HepG2 (cell line): ENCODE data around the gene UBQLN4. TPM values are rescaled to one million over a fixed set of nuclear protein-coding genes. Genes with fewer than 3 reads are reported as not detected.
A peak's percentile ranks its signal among the peaks of the same experiment; 100 is the strongest.

Experiments
- ATM ChIP-seq: fragments of 450-650 bp; IDR thresholded peaks from 2 replicates; pipeline ENCODE4 v1.7.1; 2017; ENCODE audit warnings: mild to moderate bottlenecking, borderline replicate concordance
- DMAP1 ChIP-seq: IDR thresholded peaks from 2 replicates; pipeline ENCODE4 v1.6.1; 2016
- ELF1 ChIP-seq: sonication (generic); formaldehyde crosslinking; IDR thresholded peaks from 2 replicates; pipeline ENCODE4 v1.4.0; 2020; ENCODE audit warnings: missing genetic modification reagents
- HDAC6 ChIP-seq: fragments of 200-600 bp; sonication (generic); IDR thresholded peaks from 2 replicates; pipeline ENCODE4 v1.7.0; 2017; ENCODE audit warnings: mild to moderate bottlenecking, antibody characterized with exemption, low read length, low read depth
- HNRNPLL ChIP-seq: fragments of 200-400 bp; formaldehyde crosslinking; IDR thresholded peaks from 2 replicates; pipeline ENCODE4 v1.6.1; 2017; ENCODE audit warnings: mild to moderate bottlenecking, low read depth, low read length; ENCODE audit not compliant: poor library complexity, severe bottlenecking
- MAFF ChIP-seq: IDR thresholded peaks from 2 replicates; pipeline ENCODE4 v1.6.1; 2011; ENCODE audit warnings: low read depth, low read length, improper control_type of control experiment
- NCOA5 ChIP-seq: sonication (generic); formaldehyde crosslinking; IDR thresholded peaks from 2 replicates; pipeline ENCODE4 v1.4.0; 2020; ENCODE audit warnings: missing genetic modification reagents
- NFIC ChIP-seq: IDR thresholded peaks from 2 replicates; pipeline ENCODE4 v1.6.1; 2012; ENCODE audit warnings: mild to moderate bottlenecking, low read length, inconsistent platforms
- NFYB ChIP-seq: sonication (generic); formaldehyde crosslinking; IDR thresholded peaks from 2 replicates; pipeline ENCODE4 v1.4.0; 2020; ENCODE audit warnings: missing genetic modification reagents
- ZNF205 ChIP-seq: IDR thresholded peaks from 2 replicates; pipeline ENCODE4 v1.6.1; 2018; ENCODE audit warnings: missing biosample characterization, missing genetic modification reagents
- ZNF432 ChIP-seq: sonication (generic); formaldehyde crosslinking; IDR thresholded peaks from 2 replicates; pipeline ENCODE4 v1.5.0; 2020; ENCODE audit warnings: missing genetic modification reagents, mild to moderate bottlenecking, borderline replicate concordance
- ZNF460 ChIP-seq: sonication (generic); formaldehyde crosslinking; IDR thresholded peaks from 2 replicates; pipeline ENCODE4 v1.5.1; 2020; ENCODE audit warnings: missing genetic modification reagents, mild to moderate bottlenecking, borderline replicate concordance
- ZNF563 ChIP-seq: sonication (generic); formaldehyde crosslinking; IDR thresholded peaks from 2 replicates; pipeline ENCODE4 v1.8.0; 2022; ENCODE audit warnings: mild to moderate bottlenecking, moderate library complexity, missing genetic modification reagents
- ZNF589 ChIP-seq: sonication (generic); formaldehyde crosslinking; conservative IDR thresholded peaks from 2 replicates; pipeline ENCODE4 v1.8.0; 2022; ENCODE audit warnings: mild to moderate bottlenecking, moderate library complexity, missing genetic modification reagents
- ZNF775 ChIP-seq: sonication (generic); formaldehyde crosslinking; IDR thresholded peaks from 2 replicates; pipeline ENCODE4 v1.4.0; 2020; ENCODE audit warnings: missing genetic modification reagents, mild to moderate bottlenecking, moderate library complexity, borderline replicate concordance
- polyA plus RNA-seq, 8 experiments: library from polyadenylated mRNA; depleted of rRNA in 3 of 8; stranded (reverse) in 7 of 8; unstranded in 1 of 8; fragments of >200 nt; fragmentation: Illumina TruSeq in 4 of 8; extraction: Trizol in 4 of 8; gene quantifications; 2 replicates each; pipeline versions ENCODE4 v1.2.1 to v1.2.3, GENCODE V29; 2011 to 2016; ENCODE audit warnings: low read depth in 4 of 8, missing spikeins in 1 of 8, mixed read lengths in 1 of 8; ENCODE audit not compliant: insufficient read depth in 1 of 8
- total RNA-seq, 5 experiments: library from RNA; depleted of rRNA; stranded (reverse); fragments of >200 nt; fragmentation: Illumina TruSeq; extraction: Trizol; gene quantifications; 2 replicates each; pipeline ENCODE4 v1.2.3, GENCODE V29; 2016; ENCODE audit warnings: low read depth in 1 of 5
- TF ChIP-seq, protein P1 (sequence below): sonication (generic); formaldehyde crosslinking; IDR thresholded peaks from 2 replicates; pipeline ENCODE4 v1.4.0; 2020; ENCODE audit warnings: mild to moderate bottlenecking, missing genetic modification reagents
- TF ChIP-seq, protein P2 (sequence below): sonication (generic); formaldehyde crosslinking; IDR thresholded peaks from 2 replicates; pipeline ENCODE4 v1.5.0; 2020; ENCODE audit warnings: missing genetic modification reagents, mild to moderate bottlenecking, borderline replicate concordance
- TF ChIP-seq, protein P3 (sequence below): sonication (generic); formaldehyde crosslinking; IDR thresholded peaks from 2 replicates; pipeline ENCODE4 v1.8.0; 2022; ENCODE audit warnings: mild to moderate bottlenecking, missing genetic modification reagents, moderate library complexity
- TF ChIP-seq, protein P4 (sequence below): sonication (generic); formaldehyde crosslinking; IDR thresholded peaks from 2 replicates; pipeline ENCODE4 v1.5.0; 2020; ENCODE audit warnings: missing genetic modification reagents
- TF ChIP-seq, protein P5 (sequence below): IDR thresholded peaks from 2 replicates; pipeline ENCODE4 v1.6.1; 2016; ENCODE audit warnings: mild to moderate bottlenecking

The UBQLN4 gene
- total and polyA plus RNA-seq, 2 of the 13 experiments (the other 11 are each of a cell fraction or from before 2014, with no cell fraction given) = 31.5 to 39.8 TPM

DNA sequence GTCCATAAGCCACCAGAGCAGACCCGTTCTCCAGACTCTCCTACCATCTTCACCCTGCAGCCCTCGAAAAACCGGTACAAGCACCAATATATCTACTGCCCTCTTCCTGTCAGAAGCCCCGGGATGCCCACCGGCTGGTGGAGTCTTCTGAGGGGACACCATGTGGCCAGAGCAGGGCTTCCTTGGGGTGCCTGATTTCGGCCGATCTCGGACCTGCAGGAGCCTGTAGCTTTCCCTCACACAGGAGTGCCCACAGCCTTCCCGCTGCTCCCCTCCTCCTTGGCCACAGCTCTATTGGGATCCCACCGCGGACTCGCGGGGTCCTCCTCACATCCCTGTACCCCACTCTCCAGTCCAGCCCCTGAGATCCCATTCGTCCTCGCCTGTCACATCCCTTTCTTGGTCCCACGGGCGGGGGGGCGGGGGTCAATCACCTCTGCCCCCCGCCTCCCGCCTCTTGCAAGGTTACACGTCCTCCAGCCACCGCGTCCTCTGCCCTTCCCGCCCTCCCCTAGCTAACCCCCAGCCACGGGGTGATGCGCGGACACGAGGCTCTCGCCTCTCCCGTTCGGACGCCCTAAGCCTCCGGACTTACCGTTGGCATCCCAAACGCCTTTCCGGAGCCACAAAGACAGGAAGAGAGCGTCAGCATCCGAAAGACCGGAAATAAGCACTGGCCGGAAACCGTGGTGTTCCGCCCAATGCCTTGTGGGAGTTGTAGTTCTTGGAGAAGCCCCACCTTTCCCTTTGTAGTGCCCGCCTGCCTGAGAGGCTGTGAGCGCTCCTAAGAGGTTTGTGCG lies 33.1 kb downstream of the UBQLN4 start, which contains the start of gene SSR2 (continued):
- TF ChIP-seq, protein P1, sequence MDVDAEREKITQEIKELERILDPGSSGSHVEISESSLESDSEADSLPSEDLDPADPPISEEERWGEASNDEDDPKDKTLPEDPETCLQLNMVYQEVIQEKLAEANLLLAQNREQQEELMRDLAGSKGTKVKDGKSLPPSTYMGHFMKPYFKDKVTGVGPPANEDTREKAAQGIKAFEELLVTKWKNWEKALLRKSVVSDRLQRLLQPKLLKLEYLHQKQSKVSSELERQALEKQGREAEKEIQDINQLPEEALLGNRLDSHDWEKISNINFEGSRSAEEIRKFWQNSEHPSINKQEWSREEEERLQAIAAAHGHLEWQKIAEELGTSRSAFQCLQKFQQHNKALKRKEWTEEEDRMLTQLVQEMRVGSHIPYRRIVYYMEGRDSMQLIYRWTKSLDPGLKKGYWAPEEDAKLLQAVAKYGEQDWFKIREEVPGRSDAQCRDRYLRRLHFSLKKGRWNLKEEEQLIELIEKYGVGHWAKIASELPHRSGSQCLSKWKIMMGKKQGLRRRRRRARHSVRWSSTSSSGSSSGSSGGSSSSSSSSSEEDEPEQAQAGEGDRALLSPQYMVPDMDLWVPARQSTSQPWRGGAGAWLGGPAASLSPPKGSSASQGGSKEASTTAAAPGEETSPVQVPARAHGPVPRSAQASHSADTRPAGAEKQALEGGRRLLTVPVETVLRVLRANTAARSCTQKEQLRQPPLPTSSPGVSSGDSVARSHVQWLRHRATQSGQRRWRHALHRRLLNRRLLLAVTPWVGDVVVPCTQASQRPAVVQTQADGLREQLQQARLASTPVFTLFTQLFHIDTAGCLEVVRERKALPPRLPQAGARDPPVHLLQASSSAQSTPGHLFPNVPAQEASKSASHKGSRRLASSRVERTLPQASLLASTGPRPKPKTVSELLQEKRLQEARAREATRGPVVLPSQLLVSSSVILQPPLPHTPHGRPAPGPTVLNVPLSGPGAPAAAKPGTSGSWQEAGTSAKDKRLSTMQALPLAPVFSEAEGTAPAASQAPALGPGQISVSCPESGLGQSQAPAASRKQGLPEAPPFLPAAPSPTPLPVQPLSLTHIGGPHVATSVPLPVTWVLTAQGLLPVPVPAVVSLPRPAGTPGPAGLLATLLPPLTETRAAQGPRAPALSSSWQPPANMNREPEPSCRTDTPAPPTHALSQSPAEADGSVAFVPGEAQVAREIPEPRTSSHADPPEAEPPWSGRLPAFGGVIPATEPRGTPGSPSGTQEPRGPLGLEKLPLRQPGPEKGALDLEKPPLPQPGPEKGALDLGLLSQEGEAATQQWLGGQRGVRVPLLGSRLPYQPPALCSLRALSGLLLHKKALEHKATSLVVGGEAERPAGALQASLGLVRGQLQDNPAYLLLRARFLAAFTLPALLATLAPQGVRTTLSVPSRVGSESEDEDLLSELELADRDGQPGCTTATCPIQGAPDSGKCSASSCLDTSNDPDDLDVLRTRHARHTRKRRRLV (CRISPR knock-in tag) = no peak
- TF ChIP-seq NFYB (CRISPR knock-in tag) (no peak), ZNF205 (CRISPR knock-in tag) (peak; percentile 100), ZNF775 (CRISPR knock-in tag) (no peak), ATM (no peak), NFIC (no peak), ZNF432 (CRISPR knock-in tag) (no peak), ZNF589 (CRISPR knock-in tag) (no peak), ZNF460 (CRISPR knock-in tag) (no peak), NCOA5 (CRISPR knock-in tag) (no peak), HNRNPLL (peak; percentile 48), MAFF (no peak), ELF1 (CRISPR knock-in tag) (peak; percentile 94), HDAC6 (no peak), DMAP1 (CRISPR knock-in tag) (peak; percentile 79; the same call in 1 of the 2 replicates), ZNF563 (CRISPR knock-in tag) (no peak)
- TF ChIP-seq, protein P2, sequence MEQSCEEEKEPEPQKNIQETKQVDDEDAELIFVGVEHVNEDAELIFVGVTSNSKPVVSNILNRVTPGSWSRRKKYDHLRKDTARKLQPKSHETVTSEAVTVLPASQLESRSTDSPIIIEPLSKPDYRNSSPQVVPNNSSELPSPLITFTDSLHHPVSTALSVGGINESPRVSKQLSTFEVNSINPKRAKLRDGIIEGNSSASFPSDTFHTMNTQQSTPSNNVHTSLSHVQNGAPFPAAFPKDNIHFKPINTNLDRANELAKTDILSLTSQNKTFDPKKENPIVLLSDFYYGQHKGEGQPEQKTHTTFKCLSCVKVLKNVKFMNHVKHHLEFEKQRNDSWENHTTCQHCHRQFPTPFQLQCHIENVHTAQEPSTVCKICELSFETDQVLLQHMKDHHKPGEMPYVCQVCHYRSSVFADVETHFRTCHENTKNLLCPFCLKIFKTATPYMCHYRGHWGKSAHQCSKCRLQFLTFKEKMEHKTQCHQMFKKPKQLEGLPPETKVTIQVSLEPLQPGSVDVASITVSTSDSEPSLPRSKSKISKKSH (CRISPR knock-in tag) = no peak
- TF ChIP-seq, protein P3, sequence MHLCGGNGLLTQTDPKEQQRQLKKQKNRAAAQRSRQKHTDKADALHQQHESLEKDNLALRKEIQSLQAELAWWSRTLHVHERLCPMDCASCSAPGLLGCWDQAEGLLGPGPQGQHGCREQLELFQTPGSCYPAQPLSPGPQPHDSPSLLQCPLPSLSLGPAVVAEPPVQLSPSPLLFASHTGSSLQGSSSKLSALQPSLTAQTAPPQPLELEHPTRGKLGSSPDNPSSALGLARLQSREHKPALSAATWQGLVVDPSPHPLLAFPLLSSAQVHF (CRISPR knock-in tag) = no peak
- TF ChIP-seq, protein P4, sequence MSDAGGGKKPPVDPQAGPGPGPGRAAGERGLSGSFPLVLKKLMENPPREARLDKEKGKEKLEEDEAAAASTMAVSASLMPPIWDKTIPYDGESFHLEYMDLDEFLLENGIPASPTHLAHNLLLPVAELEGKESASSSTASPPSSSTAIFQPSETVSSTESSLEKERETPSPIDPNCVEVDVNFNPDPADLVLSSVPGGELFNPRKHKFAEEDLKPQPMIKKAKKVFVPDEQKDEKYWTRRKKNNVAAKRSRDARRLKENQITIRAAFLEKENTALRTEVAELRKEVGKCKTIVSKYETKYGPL (CRISPR knock-in tag) = no peak
- TF ChIP-seq, protein P5, sequence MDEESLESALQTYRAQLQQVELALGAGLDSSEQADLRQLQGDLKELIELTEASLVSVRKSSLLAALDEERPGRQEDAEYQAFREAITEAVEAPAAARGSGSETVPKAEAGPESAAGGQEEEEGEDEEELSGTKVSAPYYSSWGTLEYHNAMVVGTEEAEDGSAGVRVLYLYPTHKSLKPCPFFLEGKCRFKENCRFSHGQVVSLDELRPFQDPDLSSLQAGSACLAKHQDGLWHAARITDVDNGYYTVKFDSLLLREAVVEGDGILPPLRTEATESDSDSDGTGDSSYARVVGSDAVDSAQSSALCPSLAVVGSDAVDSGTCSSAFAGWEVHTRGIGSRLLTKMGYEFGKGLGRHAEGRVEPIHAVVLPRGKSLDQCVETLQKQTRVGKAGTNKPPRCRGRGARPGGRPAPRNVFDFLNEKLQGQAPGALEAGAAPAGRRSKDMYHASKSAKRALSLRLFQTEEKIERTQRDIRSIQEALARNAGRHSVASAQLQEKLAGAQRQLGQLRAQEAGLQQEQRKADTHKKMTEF (CRISPR knock-in tag) = peak; percentile 61; the same call in 1 of the 2 replicates
